Left forelimb (tissue), 1 donor: ENCODE data around the gene NF1.
"Not testable (repeated sequence)": the region's sequence is repeated elsewhere in the genome, so short reads cannot be mapped to it uniquely, and the experiment has no call there.

ENCODE experiments used
- DNase-seq: peaks from one replicate; pipeline ENCODE4 v3.0.0-alpha.2; 2018; ENCODE audit warnings: low spot score

The NF1 gene

DNA sequence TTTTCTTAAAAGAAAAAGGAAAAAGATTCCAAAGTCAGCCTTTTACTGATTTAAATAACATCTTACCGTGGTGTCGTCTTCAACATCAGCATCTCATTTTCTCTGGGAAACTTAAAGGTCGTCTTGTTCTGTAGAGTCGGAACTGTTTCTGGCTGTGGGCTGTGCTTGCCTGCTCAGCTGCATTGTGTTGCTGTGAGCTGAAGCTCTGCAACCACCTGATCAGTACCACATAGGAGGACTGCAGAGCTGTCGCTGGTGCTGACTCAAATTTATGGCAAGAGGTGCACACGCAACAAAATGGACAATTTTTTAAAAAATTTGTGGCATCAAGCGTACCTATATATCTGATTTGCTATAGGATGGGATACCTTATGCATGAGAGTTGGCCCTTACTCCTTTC is 202.3 kb downstream of the NF1 start, which contains the start of gene OMG:
Gene OMG (minus strand): TSS at position 150 of the 400 bp plus-strand sequence. CDS start 908 bp downstream, outside the sequence.
- DNase-seq = no peak

DNA sequence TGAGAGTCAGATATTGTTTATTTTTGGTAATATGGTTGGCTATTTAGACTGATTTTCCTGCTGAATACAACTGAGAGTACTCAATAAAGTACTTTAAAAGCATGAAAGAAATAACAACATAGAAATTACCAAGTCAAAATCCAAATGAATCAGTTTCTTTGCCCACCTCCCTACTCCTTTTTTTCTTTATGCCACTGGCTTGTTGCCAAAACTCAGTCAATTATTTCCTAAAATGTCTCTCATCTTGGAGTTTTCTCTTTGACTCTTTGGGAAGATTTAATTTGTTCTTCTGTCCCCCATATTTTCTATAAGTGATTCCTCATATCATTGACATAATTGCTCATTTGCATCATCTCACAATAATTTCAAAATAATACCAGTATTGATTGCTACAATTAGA is 204.8 kb downstream of the NF1 start:
- no peak for DNase-seq

DNA sequence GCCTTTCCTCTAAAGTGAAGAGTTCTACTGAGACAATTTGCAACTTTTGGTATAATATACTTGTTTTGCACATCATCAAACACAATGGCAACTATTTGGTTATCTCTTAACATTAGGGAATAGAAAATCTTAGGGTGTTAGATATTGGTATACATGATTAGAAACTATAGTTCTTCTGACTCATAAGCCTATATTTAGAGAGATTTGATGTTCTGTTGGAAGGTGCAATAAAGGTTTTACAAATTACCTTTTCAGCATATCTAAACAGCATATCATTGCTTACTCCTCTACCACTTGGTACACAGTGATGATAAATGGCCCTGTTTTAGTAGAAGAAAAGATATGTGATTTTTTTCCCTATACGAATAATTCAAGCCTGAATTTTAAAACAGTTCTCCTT is 212.9 kb downstream of the NF1 start:
- DNase-seq = no peak

DNA sequence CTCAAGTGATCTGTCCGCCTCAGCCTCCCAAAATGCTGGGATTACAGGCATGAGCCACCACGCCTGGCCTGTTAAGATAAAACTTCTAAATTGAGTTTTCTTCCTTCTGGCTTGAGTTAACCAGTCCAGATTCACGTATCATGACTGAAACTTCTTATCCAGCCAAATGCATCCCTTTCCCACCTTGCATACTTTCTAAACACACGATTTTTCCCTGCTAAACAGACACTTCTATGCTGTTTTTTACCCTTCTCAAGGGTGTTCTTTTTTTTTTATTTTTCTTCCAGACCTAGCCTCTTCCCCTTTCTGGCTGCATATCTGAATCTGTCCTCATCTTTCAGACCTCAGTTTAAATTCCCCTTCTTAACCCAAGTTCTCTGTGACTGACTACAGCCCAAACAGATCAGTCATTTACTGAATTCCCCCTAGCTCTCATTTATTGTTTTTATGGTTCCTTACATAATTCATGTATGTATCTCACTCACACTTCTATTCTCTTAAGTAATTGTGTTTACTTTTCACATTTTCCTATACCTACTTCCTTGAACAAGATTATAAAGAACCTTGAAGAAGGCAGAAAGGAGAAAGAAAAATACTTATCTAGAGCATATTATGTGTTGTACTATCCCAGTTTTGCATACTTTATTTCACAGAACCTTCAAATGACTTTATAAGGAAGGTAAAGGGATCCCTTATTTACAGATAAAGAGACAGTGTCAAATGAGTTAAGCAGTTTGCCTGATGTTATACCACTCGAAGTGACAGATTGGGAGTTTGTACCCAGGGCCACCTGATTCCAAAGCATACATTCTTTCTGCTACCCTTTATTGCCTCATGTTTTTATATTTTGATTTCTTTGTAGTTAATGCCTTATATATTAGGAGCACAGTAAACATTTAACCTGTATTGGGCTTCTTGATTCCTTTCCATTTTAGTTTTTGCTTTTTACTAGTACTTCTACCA is 213.9 kb downstream of the NF1 start:
- no peak for DNase-seq

DNA sequence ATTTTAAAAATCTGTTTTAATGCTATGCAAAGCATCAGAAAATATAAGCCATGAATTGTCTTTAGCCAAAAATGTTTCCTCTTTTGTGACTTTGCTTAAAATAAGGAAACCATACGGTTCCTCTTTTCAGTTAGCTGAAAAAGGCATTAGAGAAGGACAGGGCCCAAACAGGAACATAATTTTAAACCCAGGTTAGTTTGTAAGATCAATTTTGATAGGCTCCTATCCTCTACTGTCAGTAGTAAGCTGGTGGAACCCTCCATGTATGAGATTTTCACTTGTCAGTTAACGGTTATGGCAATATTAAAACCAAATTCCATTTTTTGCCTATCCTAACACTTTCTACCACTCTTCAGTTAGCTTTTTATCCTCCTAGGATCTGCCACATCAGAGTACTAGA is 214.8 kb downstream of the NF1 start:
- no peak for DNase-seq

DNA sequence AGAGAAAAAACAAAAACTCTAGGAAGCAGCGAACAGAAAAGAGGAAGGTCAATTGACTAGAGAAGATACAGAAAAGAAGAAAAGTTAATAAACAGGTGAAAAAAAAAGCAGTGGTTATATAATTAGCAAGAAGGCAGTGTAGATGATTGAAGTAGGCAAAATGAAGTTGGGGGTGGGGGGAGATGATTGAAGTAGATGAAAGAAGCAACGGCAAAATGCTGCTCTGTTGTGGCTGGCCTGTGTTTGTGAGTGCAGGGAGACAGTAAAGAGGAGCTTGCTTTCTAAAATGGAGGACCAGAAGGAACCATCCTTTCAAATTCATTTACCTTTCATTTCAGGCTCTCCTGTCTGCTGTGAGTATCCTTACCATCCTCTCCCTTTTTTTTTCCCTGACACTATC is 215.5 kb downstream of the NF1 start:
- DNase-seq = no peak

DNA sequence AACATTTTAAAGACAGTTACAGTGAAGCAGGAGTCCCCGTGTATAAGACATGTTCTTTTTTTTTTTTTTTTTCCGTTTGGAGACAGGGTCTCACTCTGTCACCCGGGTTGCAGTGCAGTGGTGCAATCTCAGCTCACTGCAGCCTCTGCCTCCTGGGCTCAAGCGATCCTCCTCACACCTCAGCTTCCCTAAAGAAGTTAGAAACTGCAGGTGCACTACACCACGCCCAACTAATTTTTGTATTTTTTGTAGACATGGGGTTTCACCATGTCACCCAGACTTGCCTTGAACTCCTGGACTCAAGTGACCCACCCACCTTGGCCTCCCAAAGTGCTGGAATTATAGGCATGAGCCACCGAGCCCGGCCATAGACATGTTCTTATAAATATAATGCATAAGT is 216.1 kb downstream of the NF1 start:
- DNase-seq = no peak

DNA sequence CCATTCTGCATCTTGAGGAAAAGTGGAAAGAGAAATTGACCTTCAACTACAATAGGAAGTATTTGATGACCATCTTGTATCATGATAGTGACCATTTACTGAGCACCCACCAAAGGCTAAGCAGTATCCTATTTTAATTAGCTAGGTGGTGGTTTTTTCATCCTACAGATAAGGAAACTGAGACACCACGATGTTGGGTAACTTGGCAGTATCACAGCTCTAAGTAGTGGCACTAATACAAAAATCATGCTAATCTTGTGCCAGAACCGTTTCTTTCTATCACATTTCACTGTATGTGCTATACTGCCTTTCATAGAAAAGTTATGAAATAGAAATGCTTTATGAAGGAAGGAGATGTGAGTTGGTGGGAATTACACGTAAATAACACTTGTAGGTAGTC is 216.7 kb downstream of the NF1 start:
- DNase-seq = no peak

DNA sequence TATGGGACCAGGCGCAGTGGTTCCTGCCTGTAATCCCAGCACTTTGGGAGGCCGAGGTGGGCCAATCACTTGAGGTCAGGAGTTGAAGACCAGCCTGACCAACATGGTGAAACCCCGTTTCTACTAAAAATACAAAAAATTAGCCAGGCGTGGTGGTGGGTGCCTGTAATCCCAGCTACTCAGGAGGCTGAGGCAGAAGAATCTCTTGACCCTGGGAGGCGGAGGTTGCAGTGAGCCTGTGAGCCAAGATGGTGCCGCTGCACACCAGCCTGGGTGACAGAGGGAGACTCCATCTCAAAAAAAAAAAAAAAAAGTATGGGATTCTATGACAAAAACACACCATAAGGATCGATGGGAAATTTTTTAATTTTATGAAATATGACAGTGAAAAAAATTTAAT is 217.4 kb downstream of the NF1 start:
- DNase-seq = not testable (repeated sequence)

DNA sequence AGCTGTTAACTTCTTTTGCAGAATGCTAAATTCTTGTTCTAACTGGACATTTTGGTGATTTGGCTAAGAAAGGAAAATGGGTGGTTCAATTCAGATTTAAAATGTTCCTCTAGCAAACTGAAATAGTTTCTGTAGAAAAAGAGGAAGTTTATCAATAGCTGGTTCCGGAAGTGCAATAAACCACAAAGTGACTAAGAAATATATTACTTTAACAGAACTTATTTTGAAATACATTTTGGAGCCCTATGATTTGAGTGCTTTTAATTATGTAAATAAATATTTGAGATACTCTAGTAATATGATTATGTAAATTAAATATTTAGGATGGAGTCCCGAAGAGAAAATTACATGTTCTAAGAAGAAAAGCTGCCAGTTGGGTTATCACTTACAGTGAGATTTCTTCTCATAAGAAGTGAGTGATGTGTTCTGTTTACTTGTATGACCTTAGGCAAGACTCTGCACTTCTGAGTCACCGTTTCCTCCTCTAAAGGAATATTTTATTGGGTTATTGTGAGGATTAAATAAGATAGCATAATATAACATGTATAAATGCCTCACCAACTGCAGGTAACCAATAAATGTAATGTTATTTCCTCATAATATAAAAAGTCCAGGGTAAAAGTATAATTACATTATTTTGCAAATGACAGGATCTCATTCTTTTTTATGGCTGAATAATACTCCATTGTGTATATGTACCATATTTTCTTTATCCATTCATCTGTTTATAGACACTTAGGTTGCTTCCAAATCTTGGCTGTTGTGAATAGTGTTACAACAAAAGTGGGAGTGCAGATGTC is 219.4 kb downstream of the NF1 start, which contains the start of gene EVI2B:
Gene EVI2B (minus strand): TSS at position 73 of the 800 bp plus-strand sequence. CDS start 8,445 bp downstream, outside the sequence.
- no peak for DNase-seq

DNA sequence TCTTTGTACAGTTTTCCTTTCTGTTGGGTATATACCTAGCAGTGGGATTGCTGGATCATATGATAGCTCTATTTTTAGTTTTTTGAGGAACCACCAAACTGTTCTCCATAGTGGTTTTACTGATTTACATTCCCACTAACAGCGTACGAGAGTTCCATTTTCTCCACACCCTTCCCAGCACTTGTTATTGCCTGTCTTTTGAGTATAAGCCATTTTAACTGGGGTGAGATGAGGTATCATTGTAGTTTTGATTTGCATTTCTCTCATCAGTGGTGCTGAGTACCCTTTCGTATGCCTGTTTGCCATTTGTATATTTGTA is 220.0 kb downstream of the NF1 start:
- DNase-seq = no peak

DNA sequence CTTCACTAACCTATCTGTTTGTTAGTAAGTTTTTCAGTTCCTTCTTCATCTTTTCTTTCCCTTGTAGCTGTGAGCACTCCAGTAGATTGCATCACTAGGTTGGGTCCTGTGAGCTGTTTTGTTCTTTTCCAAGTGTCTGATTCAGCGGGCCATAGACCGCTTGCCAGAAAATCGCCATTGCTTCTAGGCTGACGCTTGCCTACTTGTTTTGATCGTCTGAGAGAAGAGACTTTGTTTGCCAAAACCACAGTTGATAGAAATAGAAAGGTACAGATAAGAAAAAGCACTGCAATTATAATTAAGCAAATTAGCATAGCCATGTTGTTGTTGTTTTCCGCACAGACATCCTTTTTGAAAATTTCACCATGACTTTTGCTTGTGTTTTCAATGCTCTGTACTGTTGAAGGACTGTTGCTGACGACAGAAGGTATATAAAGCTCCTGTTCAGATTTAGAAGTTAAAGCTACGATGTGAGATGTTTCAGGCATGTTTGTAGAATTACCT is 223.6 kb downstream of the NF1 start:
- no peak for DNase-seq

DNA sequence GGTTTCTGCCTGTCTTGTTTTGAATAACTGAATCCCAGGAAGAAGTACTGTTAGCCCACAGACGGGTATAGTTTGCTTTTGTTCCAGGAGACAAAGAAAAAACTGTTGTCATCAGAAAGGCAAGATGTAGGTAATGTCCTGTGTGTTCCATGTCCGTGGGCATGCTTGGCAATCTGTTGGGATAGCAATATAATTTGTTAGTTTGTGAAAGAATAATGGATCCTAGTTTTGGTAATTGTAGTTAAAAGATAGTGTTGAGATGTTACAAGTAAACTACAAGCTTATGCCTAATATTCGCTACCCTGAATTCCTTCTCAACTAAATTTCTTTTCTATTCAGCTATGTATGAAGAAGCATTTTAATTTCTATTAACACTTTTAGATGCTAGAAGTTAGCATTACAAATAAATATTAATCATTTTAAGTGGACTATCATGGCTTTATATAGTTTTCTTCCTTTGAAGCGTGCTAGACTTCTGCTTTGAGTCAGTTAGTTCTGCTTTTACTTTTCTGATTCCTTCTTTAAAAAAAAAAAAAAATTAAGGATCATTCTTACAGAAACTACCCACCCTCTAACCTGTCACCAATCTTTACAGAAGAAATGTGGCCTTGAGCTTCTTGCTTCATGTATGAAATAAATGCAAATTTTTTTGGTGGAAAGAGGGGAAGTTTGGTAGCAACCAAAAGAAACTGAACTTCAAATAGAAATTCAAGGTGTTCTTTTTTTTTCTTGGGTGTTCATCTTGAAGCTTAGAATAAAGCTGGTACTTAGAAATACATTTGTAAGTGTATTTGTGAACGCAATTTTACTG is 224.3 kb downstream of the NF1 start:
- DNase-seq = no peak

DNA sequence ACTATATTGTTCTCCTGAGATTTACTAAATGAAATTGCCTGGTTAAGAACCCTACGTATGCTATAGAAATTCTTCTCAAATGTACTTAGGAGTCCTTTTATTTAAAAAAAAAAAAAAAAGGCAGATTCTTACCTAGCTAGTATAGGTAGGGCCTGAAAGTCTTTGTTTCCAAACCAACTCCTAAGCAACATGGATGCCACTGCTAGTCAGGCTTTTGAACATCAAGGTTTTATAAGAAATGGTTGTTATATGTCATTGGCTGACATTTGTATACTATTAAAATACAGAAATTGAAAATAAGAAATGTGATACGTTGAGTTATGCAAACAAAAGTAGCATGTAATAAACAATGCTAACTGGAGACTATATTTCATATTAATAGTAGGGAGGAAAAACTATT is 225.5 kb downstream of the NF1 start:
- no peak for DNase-seq

DNA sequence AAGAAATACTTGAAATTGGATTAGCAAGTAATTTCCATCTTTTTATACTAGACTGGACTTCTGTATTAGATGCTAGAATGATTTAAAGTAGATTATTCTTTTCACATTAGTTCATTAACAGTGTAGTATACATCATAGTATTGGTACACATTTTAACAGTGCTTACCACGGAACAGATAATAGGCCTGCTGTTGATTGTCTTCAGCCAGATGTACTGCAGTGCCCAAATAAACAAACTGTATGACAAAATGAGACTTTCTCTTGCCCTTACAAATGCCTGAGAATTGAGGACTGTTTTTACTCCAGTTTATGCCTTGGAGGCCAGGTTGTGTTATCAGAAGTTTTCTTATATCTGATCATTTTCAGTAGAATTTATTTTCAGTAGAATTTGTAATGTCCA is 226.0 kb downstream of the NF1 start:
- no peak for DNase-seq

DNA sequence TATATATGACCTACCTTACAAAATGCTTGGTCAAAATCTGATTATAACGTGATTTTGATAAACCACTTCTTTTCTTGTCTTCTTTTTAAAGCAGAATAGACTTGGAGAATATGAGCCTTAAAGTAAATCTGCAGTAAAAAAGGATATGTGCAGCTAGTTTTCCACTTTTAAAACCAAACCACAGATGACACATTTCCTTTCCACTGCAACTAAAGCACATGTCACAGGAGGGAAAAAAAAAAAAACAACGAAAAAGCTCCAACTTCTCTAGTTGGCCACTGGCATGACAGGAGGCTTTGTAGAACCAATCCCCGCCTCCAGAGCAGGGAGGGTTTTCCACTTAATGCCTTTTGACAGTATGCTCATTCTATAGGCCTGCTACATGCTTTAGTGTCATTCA is 226.7 kb downstream of the NF1 start, which contains the start of gene EVI2A:
Gene EVI2A (minus strand): TSS at position 142 of the 400 bp plus-strand sequence. CDS start 2,609 bp downstream, outside the sequence.
- DNase-seq = no peak

DNA sequence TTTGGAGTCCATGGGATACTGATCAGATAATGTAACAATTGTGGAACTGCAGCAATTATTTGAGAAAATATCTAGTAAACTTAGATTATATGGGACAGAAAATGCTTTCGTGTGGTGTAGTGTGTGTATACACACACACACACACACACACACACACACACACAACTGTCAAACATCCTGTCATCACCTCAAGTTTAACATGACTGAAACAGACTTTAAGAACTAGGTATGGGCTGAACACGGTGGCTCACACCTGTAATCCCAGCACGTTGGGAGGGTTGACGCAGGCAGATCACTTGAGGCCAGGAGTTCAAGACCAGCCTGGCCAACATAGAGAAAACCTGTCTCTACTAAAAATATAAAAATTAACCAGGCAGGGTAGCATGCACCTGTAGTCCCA is 227.2 kb downstream of the NF1 start:
- DNase-seq = no peak

DNA sequence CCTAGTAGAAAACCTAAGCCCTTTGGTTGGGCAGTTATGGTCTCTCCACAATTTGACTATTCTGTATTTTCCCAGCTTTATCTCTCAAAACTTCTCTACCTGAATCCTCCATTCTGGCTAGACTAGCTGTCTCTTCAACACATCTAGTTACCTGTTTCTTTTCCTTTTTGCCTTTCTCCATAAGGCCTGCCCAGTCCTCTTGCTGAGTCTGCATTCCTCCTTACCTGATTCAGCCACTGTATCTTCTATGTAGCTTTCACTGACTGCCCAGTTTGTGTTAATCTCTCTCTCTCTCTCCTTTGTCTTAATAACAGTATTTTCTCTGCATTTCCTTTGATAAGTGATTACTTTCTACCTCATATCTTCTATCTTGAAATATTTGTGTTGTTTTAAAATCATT is 228.8 kb downstream of the NF1 start:
- no peak for DNase-seq

DNA sequence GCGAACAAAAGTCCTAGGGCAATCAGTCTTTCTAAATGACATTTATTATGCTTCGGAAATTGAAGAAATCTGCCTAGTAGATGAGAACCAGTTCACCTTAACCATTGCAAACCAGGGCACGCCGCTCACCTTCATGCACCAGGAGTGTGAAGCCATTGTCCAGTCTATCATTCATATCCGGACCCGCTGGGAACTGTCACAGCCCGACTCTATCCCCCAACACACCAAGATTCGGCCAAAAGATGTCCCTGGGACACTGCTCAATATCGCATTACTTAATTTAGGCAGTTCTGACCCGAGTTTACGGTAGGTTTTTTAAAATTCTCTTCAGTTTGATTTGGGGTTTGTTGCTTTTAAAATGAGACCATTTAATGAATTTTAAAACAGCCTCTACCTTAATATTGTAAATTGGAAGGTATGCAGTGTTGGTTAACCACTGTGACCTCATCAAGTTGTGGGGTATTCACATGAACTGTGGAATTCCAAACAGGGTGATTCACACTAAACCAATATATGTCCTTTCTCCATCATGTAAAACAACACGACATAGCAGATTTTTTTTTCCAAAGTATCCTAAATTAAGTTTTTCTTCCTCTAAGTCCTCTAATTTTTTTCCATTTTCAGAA is 232.9 kb downstream of the NF1 start:
- DNase-seq = no peak

DNA sequence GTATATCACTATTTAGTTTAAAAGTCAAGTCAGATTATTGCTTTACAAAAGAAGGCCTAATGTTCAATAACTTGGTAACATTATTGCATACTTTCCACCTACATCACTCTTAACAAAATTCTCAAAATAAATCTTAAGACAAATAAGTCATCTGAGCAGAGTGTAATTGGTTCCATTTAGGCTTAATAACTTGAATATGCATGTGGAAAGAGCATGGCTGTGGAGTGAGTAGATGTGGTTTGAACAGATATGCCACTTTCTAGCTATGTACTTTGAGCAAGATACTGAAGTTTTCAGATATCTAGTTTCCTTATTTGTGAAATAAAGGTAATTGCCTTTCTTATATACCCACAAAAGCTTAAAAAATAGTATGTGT is 233.4 kb downstream of the NF1 start:
- DNase-seq = no peak

DNA sequence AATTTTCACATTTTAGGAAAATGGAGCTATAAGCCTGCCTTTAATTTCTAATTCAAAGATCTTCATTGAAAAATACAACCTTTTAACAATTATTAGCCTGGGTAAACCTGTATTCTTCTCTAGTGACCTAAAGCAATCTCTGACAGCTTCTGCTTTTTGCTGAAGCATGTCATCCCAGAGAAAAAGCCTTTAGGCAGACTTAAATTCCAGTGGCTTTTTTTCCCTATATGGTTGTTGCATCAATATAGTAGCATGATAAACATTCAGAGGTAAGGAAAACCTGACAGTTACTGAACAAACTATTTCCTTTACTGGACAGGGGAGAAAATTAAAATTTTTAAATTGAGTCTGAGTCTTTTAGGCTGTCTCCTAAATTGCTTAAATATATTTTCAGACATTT is 234.4 kb downstream of the NF1 start:
- DNase-seq = no peak
